Activated naive CD4-positive, alpha-beta T cell treated with anti-CD3 and anti-CD28 coated beads for 36 hours (primary cell): ENCODE data around the gene CDON. TPM values are rescaled to one million over a fixed set of nuclear protein-coding genes. Genes with fewer than 3 reads are reported as not detected.
"Not testable (repeated sequence)": the region's sequence is repeated elsewhere in the genome, so short reads cannot be mapped to it uniquely, and the experiment has no call there.

Source experiments
- CTCF ChIA-PET: fragments of 350-600 bp; sonication (Branson Sonifier 250); formaldehyde crosslinking; loops from one replicate; lab custom pipeline; 2021; ENCODE audit warnings: antibody characterized with exemption; lab: Charles Lee
- DNase-seq: peaks from one replicate; pipeline ENCODE4 v3.0.0-alpha.2; 2020
- H3K27ac Mint-ChIP-seq: one replicate; pipeline ENCODE4 v1.8.0; 2021; ENCODE audit warnings: mild to moderate bottlenecking, mixed read lengths
- H3K27me3 Mint-ChIP-seq: one replicate; pipeline ENCODE4 v1.8.0; 2021; ENCODE audit warnings: low read depth, mixed read lengths
- H3K36me3 Mint-ChIP-seq: one replicate; pipeline ENCODE4 v1.8.0; 2021; ENCODE audit warnings: low read depth, mixed read lengths
- H3K4me1 Mint-ChIP-seq: one replicate; pipeline ENCODE4 v1.8.0; 2021; ENCODE audit warnings: low read depth, mixed read lengths
- H3K4me3 Mint-ChIP-seq: one replicate; pipeline ENCODE4 v1.8.0; 2021; ENCODE audit warnings: mild to moderate bottlenecking, moderate library complexity, mixed read lengths
- H3K9me3 Mint-ChIP-seq: one replicate; pipeline ENCODE4 v1.8.0; 2021; ENCODE audit warnings: mixed read lengths
- intact Hi-C: fragments of 100-400 bp; cut with micrococcal nuclease; formaldehyde crosslinking; loops from one replicate; pipeline ENCODE4 v1.15.1; 2023
- total RNA-seq, 2 experiments: library from RNA; stranded (reverse); gene quantifications; one replicate each; pipeline ENCODE4 v1.2.3, GENCODE V29; 2021

The CDON gene
- total RNA-seq, 2 experiments from 2014 or later = 2.6 to 3.5 TPM

- H3K4me3 Mint-ChIP-seq = no peak overlapping the region
- H3K27me3 Mint-ChIP-seq = no peaks in the 10 kb centered on the region
- CTCF ChIA-PET = no interaction called here
- H3K36me3 Mint-ChIP-seq = peaks cover 4% of the 10 kb centered on the region
- H3K9me3 Mint-ChIP-seq = no peaks in the 10 kb centered on the region
- peaks cover 4% of the 10 kb centered on the region for H3K4me1 Mint-ChIP-seq
- H3K27ac Mint-ChIP-seq = no peak overlapping the region
- DNase-seq = no peak
- intact Hi-C loops = no loop called here
Measured at GRCh38 chr11:125999234-125999880, 63.3 kb downstream of the CDON start.

- no peak overlapping the region for H3K4me3 Mint-ChIP-seq
- no peaks in the 10 kb centered on the region for H3K27me3 Mint-ChIP-seq
- H3K27ac Mint-ChIP-seq = no peak overlapping the region
- CTCF ChIA-PET = no interaction called here
- peaks cover 4% of the 10 kb centered on the region for H3K4me1 Mint-ChIP-seq
- peaks cover 4% of the 10 kb centered on the region for H3K36me3 Mint-ChIP-seq
- no peaks in the 10 kb centered on the region for H3K9me3 Mint-ChIP-seq
- intact Hi-C loops = no loop called here
- no peak for DNase-seq
Measured at GRCh38 chr11:125998267-125998666, 64.4 kb downstream of the CDON start.

GRCh38 chr11:125995313-125995712, 67.4 kb downstream of the CDON start:
- Mint-ChIP-seq H3K27ac (no peak overlapping the region), H3K9me3 (no peaks in the 10 kb centered on the region), H3K4me3 (no peak overlapping the region), H3K27me3 (no peaks in the 10 kb centered on the region), H3K4me1 (peaks cover 4% of the 10 kb centered on the region), H3K36me3 (peaks cover 4% of the 10 kb centered on the region)
- CTCF ChIA-PET = no interaction called here
- peak; percentile 68 for DNase-seq
- intact Hi-C loops = no loop called here

- no peaks in the 10 kb centered on the region for H3K9me3 Mint-ChIP-seq
- intact Hi-C loops = no loop called here
- H3K36me3 Mint-ChIP-seq = peaks cover 4% of the 10 kb centered on the region
- CTCF ChIA-PET = no interaction called here
- H3K4me1 Mint-ChIP-seq = peaks cover 4% of the 10 kb centered on the region
- no peak overlapping the region for H3K4me3 Mint-ChIP-seq
- H3K27ac Mint-ChIP-seq = no peak overlapping the region
- DNase-seq = no peak
- no peaks in the 10 kb centered on the region for H3K27me3 Mint-ChIP-seq
Measured at GRCh38 chr11:125994509-125994908, 68.2 kb downstream of the CDON start.

GRCh38 chr11:125992893-125993292, 69.8 kb downstream of the CDON start:
- Mint-ChIP-seq H3K4me3 (no peak overlapping the region), H3K9me3 (no peaks in the 10 kb centered on the region), H3K36me3 (peaks cover 3% of the 10 kb centered on the region), H3K4me1 (peaks cover 4% of the 10 kb centered on the region), H3K27me3 (no peaks in the 10 kb centered on the region), H3K27ac (no peak overlapping the region)
- no peak for DNase-seq
- intact Hi-C loops = no loop called here
- CTCF ChIA-PET = no interaction called here

- intact Hi-C loops = no loop called here
- no peak overlapping the region for H3K27ac Mint-ChIP-seq
- CTCF ChIA-PET = no interaction called here
- peaks cover under 1% of the 10 kb centered on the region for H3K4me1 Mint-ChIP-seq
- no peak overlapping the region for H3K4me3 Mint-ChIP-seq
- H3K36me3 Mint-ChIP-seq = peaks cover 2% of the 10 kb centered on the region
- DNase-seq = peak; percentile 14
- H3K9me3 Mint-ChIP-seq = no peaks in the 10 kb centered on the region
- H3K27me3 Mint-ChIP-seq = no peaks in the 10 kb centered on the region
Measured at GRCh38 chr11:125990244-125990643, 72.4 kb downstream of the CDON start.

GRCh38 chr11:125987066-125987641, 75.5 kb downstream of the CDON start:
- intact Hi-C loops = no loop called here

GRCh38 chr11:125985956-125986355, 76.7 kb downstream of the CDON start:
- H3K4me1 Mint-ChIP-seq, DNase-seq, H3K9me3 Mint-ChIP-seq, intact Hi-C loops, H3K27me3 Mint-ChIP-seq, H3K4me3 Mint-ChIP-seq, H3K27ac Mint-ChIP-seq, H3K36me3 Mint-ChIP-seq: not testable (repeated sequence)
- CTCF ChIA-PET = interaction anchor here (0.6 to 1.2 kb wide), 2 partner anchors 43 to 104 kb away, joined by 3 to 7 read pairs; no protein-coding TSS in a partner anchor

More at GRCh38 chr11:125987066-125987641, 75.5 kb downstream of the CDON start:
- Mint-ChIP-seq H3K27ac (no peak overlapping the region), H3K27me3 (no peaks in the 10 kb centered on the region), H3K36me3 (no peaks in the 10 kb centered on the region), H3K4me3 (no peak overlapping the region), H3K9me3 (no peaks in the 10 kb centered on the region), H3K4me1 (no peaks in the 10 kb centered on the region)
- CTCF ChIA-PET = interaction anchor here (0.6 to 1.3 kb wide), 4 partner anchors 65 to 493 kb away, joined by 3 read pairs; no protein-coding TSS in a partner anchor
- no peak for DNase-seq

- H3K36me3 Mint-ChIP-seq = no peaks in the 10 kb centered on the region
- no peak overlapping the region for H3K27ac Mint-ChIP-seq
- no peaks in the 10 kb centered on the region for H3K27me3 Mint-ChIP-seq
- H3K9me3 Mint-ChIP-seq = no peaks in the 10 kb centered on the region
- no peak overlapping the region for H3K4me3 Mint-ChIP-seq
- CTCF ChIA-PET = no interaction called here
- DNase-seq = no peak
- no peaks in the 10 kb centered on the region for H3K4me1 Mint-ChIP-seq
- intact Hi-C loops = no loop called here
Measured at GRCh38 chr11:125982348-125982730, 80.3 kb downstream of the CDON start.

GRCh38 chr11:125980436-125980835, 82.2 kb downstream of the CDON start:
- Mint-ChIP-seq H3K4me3 (no peak overlapping the region), H3K27me3 (no peaks in the 10 kb centered on the region), H3K4me1 (no peaks in the 10 kb centered on the region), H3K36me3 (peaks cover 2% of the 10 kb centered on the region), H3K9me3 (no peaks in the 10 kb centered on the region), H3K27ac (no peak overlapping the region)
- no peak for DNase-seq
- CTCF ChIA-PET = interaction anchor here (0.6 kb wide), 1 partner anchor 58 kb away, joined by 4 read pairs; no protein-coding TSS in a partner anchor
- intact Hi-C loops = no loop called here

GRCh38 chr11:125979511-125979910, 83.2 kb downstream of the CDON start:
- H3K27ac Mint-ChIP-seq = no peak overlapping the region
- no peaks in the 10 kb centered on the region for H3K27me3 Mint-ChIP-seq
- no peaks in the 10 kb centered on the region for H3K4me1 Mint-ChIP-seq
- CTCF ChIA-PET = no interaction called here
- intact Hi-C loops = no loop called here
- H3K36me3 Mint-ChIP-seq = peaks cover 2% of the 10 kb centered on the region
- H3K9me3 Mint-ChIP-seq = no peaks in the 10 kb centered on the region
- no peak overlapping the region for H3K4me3 Mint-ChIP-seq
- DNase-seq = no peak

GRCh38 chr11:125978778-125979407, 83.8 kb downstream of the CDON start:
- Mint-ChIP-seq H3K27ac (no peak overlapping the region), H3K36me3 (peaks cover 2% of the 10 kb centered on the region), H3K4me3 (no peak overlapping the region), H3K27me3 (no peaks in the 10 kb centered on the region), H3K9me3 (no peaks in the 10 kb centered on the region), H3K4me1 (no peaks in the 10 kb centered on the region)
- CTCF ChIA-PET = no interaction called here
- intact Hi-C loops = no loop called here
- DNase-seq = no peak
